NK-92 treated with Interleukin-12 subunit alpha and Interleukin-12 subunit beta, amount 100 ng/mL, for 24 hours (cell line): ENCODE measurements around the gene TNNI3K.
"Not testable (repeated sequence)": the region's sequence is repeated elsewhere in the genome, so short reads cannot be mapped to it uniquely, and the experiment has no call there.

Source experiments
- DNase-seq: peaks from one replicate; lab custom pipeline; 2025; lab: John Stamatoyannopoulos, UW

TNNI3K gene

GRCh38 chr1:74235153-74235552 lies at the start of gene TNNI3K:
TSS of gene TNNI3K (plus strand) at chr1:74235387. CDS start at chr1:74235452, 65 bp downstream.
- DNase-seq = no peak

- DNase-seq = no peak
Measured at GRCh38 chr1:74193908-74194307, 41.3 kb upstream of the TNNI3K start.

GRCh38 chr1:74195339-74195738 lies 39.8 kb upstream of the TNNI3K start:
- no peak for DNase-seq

- no peak for DNase-seq
Measured at GRCh38 chr1:74197255-74197654, 37.9 kb upstream of the TNNI3K start.

- DNase-seq = peak; percentile 91
Measured at GRCh38 chr1:74197657-74198552, 37.3 kb upstream of the TNNI3K start, which contains the start of the genes FPGT and LRRIQ3. TSS of gene FPGT (plus strand) at chr1:74198242. CDS start at chr1:74198279, 37 bp downstream. TSS of gene LRRIQ3 (minus strand) at chr1:74198176. CDS start at chr1:74183684, 14,492 bp downstream.

GRCh38 chr1:74199504-74199903 lies 35.7 kb upstream of the TNNI3K start:
- DNase-seq = no peak

GRCh38 chr1:74205266-74205665 lies 29.9 kb upstream of the TNNI3K start:
- DNase-seq = no peak

- DNase-seq = no peak
Measured at GRCh38 chr1:74215229-74215628, 20.0 kb upstream of the TNNI3K start.

- no peak for DNase-seq
Measured at GRCh38 chr1:74222701-74223100, 12.5 kb upstream of the TNNI3K start.

- DNase-seq = no peak
Measured at GRCh38 chr1:74223453-74223852, 11.7 kb upstream of the TNNI3K start.

- DNase-seq = no peak
Measured at GRCh38 chr1:74236440-74236839, 1.3 kb downstream of the TNNI3K start.

- no peak for DNase-seq
Measured at GRCh38 chr1:74237035-74237434, 1.8 kb downstream of the TNNI3K start.

GRCh38 chr1:74237787-74238186 lies 2.6 kb downstream of the TNNI3K start:
- no peak for DNase-seq

GRCh38 chr1:74245168-74245772 lies 10.1 kb downstream of the TNNI3K start:
- no peak for DNase-seq

GRCh38 chr1:74246315-74246714 lies 11.1 kb downstream of the TNNI3K start:
- DNase-seq = no peak

- no peak for DNase-seq
Measured at GRCh38 chr1:74247881-74248528, 12.8 kb downstream of the TNNI3K start.

- DNase-seq = not testable (repeated sequence)
Measured at GRCh38 chr1:74253243-74253824, 18.1 kb downstream of the TNNI3K start.

GRCh38 chr1:74266001-74266400 lies 30.8 kb downstream of the TNNI3K start:
- no peak for DNase-seq

- no peak for DNase-seq
Measured at GRCh38 chr1:74271503-74271902, 36.3 kb downstream of the TNNI3K start.

GRCh38 chr1:74280642-74281396 lies 45.6 kb downstream of the TNNI3K start:
- no peak for DNase-seq

- DNase-seq = no peak
Measured at GRCh38 chr1:74286414-74286813, 51.2 kb downstream of the TNNI3K start.

GRCh38 chr1:74314438-74314837 lies 79.3 kb downstream of the TNNI3K start:
- DNase-seq = no peak
